HEK293T (cell line): Measurements from ENCODE around the gene CCDC142.
A peak's percentile ranks its signal among the peaks of the same experiment; 100 is the strongest.

ENCODE experiments used
- ARNT ChIP-seq: fragments of 450-650 bp; IDR thresholded peaks from 2 replicates; pipeline ENCODE4 v1.6.1; 2017; ENCODE audit warnings: mild to moderate bottlenecking
- BHLHE40 ChIP-seq: fragments of 450-650 bp; IDR thresholded peaks from 2 replicates; pipeline ENCODE4 v1.6.1; 2016; ENCODE audit warnings: mild to moderate bottlenecking, moderate library complexity, borderline replicate concordance
- CTBP1 ChIP-seq: fragments of 450-650 bp; IDR thresholded peaks from 2 replicates; pipeline ENCODE4 v1.6.1; 2016; ENCODE audit warnings: borderline replicate concordance
- FOXM1 ChIP-seq: fragments of 450-650 bp; IDR thresholded peaks from 2 replicates; pipeline ENCODE4 v1.6.1; 2017; ENCODE audit warnings: mild to moderate bottlenecking, borderline replicate concordance
- HDGF ChIP-seq: fragments of 450-650 bp; IDR thresholded peaks from 2 replicates; pipeline ENCODE4 v1.6.1; 2017; ENCODE audit warnings: antibody characterized with exemption, borderline replicate concordance
- L3MBTL2 ChIP-seq: fragments of 450-650 bp; conservative IDR thresholded peaks from 2 replicates; pipeline ENCODE4 v1.6.1; 2016; ENCODE audit warnings: mild to moderate bottlenecking
- LEF1 ChIP-seq: fragments of 450-650 bp; IDR thresholded peaks from 2 replicates; pipeline ENCODE4 v1.6.1; 2017; ENCODE audit warnings: mild to moderate bottlenecking, borderline replicate concordance
- TARDBP ChIP-seq: fragments of 450-650 bp; IDR thresholded peaks from 2 replicates; pipeline ENCODE4 v1.6.1; 2016

DNA sequence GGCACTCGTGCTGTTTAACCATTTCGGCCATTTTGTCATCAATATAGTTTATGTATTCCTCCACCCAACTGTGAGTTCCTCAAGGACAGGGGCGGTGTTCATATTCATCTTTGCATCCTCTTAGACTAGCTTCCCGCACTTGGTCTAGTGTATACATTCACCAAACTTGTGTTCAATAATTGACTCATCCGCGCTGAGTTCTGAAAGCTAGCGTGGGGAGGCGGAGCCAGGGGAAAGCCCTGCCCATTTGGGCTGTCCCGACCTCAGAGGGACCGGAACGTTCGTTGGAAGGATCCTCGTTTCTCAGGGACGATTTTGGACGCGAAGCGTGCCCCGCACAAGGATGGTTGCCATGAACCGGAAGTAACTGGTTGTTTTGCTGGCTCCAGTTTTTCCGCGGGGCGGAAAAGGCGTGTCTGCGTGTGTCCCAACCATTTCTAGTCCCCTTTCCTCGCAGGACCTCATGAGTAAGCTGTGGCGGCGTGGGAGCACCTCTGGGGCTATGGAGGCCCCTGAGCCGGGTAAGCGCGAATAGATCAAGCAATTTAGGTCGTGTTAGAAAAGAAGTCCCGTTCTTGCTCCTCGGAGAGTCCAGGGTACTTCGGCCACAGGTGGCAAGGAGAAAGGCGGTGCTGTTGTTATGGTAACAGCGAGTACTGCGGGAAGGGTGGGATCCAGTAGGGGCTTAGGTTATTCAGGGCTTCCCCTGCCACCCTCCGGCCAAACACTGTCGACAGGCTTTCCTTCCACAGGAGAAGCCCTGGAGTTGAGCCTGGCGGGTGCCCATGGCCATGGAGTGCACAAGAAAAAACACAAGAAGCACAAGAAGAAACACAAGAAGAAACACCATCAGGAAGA lies 27.9 kb downstream of the CCDC142 start, which contains the start of gene INO80B:
- no peak; the same call in 1 of the 2 replicates for TF ChIP-seq FOXM1
- peak; percentile 27 for TF ChIP-seq L3MBTL2
- no peak for TF ChIP-seq ARNT
- no peak for TF ChIP-seq BHLHE40
- no peak for TF ChIP-seq HDGF
- no peak for TF ChIP-seq TARDBP
- peak; percentile 88 for TF ChIP-seq CTBP1
- TF ChIP-seq LEF1 = no peak
